Vagina (tissue), 2 donors: ENCODE data around the gene ARID5B.

Experiments used
- CTCF ChIP-seq, 3 experiments: fragments of 450-650 bp in 2 of 3; fragments of 200-600 bp in 1 of 3; sonication (generic) in 1 of 3; IDR thresholded peaks; one replicate each; pipeline ENCODE4 v1.5.1; 2017 to 2019; ENCODE audit warnings: antibody characterized with exemption in 3 of 3, mild to moderate bottlenecking in 2 of 3, moderate library complexity in 2 of 3
- POLR2AphosphoS5 ChIP-seq, 2 donors: sonication (generic); formaldehyde crosslinking; IDR thresholded peaks; one replicate each; pipeline ENCODE4 v1.9.0; 2017; ENCODE audit warnings: antibody characterized with exemption in 2 of 2, mild to moderate bottlenecking in 2 of 2, low read depth in 1 of 2; ENCODE audit not compliant: insufficient read depth in 1 of 2

GRCh38 chr10:61981460-61981859 lies 80.0 kb downstream of the ARID5B start:
- TF ChIP-seq POLR2AphosphoS5 (IDR thresholded peaks at IDR 0.05; ENCODE audit: insufficient read depth in 1 of 2, low read depth in 1 of 2) (no peak), CTCF (IDR thresholded peaks at IDR 0.05) (no peak)
